SK-MEL-5 (cell line): Measurements from ENCODE around the gene PSG2. TPM values are rescaled to one million over a fixed set of nuclear protein-coding genes. Genes with fewer than 3 reads are reported as not detected.
A peak's percentile ranks its signal among the peaks of the same experiment; 100 is the strongest.
"Not testable (repeated sequence)": the region's sequence is repeated elsewhere in the genome, so short reads cannot be mapped to it uniquely, and the experiment has no call there.

ENCODE experiments used
- DNase-seq: peaks from one replicate; pipeline ENCODE4 v3.0.0-alpha.2; 2016; ENCODE audit warnings: low read depth, low spot score
- in situ Hi-C: cut with HindIII; loops from 2 replicates; pipeline ENCODE4 v1.10.0; 2016; ENCODE audit warnings: low sequenced_read_pairs, high pct_unique_total_duplicates, low pct_unique_long_range_greater_than_20kb
- total RNA-seq: library from RNA; depleted of rRNA; stranded (reverse); fragments of >200 nt; shearing (Covaris generic); gene quantifications from 2 replicates; pipeline ENCODE4 v1.2.3, GENCODE V29; 2014; rRNA removed

PSG2 gene
- total RNA-seq, 1 experiment from 2014 or later = not detected

- peak; percentile 22 for DNase-seq
- in situ Hi-C loops = not testable (repeated sequence)
These were observed 60.4 kb downstream of the PSG2 start for GRCh38 chr19:43022098-43022497.

GRCh38 chr19:43021629-43022028 is 60.9 kb downstream of the PSG2 start:
- DNase-seq, in situ Hi-C loops: not testable (repeated sequence)

- peak; percentile 11 for DNase-seq
- in situ Hi-C loops = not testable (repeated sequence)
These were observed 62.9 kb downstream of the PSG2 start for GRCh38 chr19:43019588-43019987.

Other genes starting within 250 kb of the PSG2 start
- gene PSG1, start 203.0 kb downstream of the PSG2 start, total RNA-seq = not detected in 2 replicates
- not detected in 2 replicates for gene PSG6, start 164.8 kb downstream of the PSG2 start, total RNA-seq
- gene PSG7, start 145.5 kb downstream of the PSG2 start, total RNA-seq = not detected in 2 replicates
- gene PSG11, start 56.2 kb downstream of the PSG2 start, total RNA-seq = 2.0 TPM in 1 of 2 replicates, not detected in the other
- not detected in 2 replicates for gene PSG5, start 103.8 kb upstream of the PSG2 start, total RNA-seq
- gene PSG4, start 122.9 kb upstream of the PSG2 start, total RNA-seq = 2.5 and 4.1 TPM in 2 replicates
- 0.40 TPM in 1 of 2 replicates, not detected in the other for gene PSG9, start 186.8 kb upstream of the PSG2 start, total RNA-seq